ENCODE measurements around the gene SLC20A1.
A peak's percentile ranks its signal among the peaks of the same experiment; 100 is the strongest.
"Not testable (repeated sequence)": the region's sequence is repeated elsewhere in the genome, so short reads cannot be mapped to it uniquely, and the experiment has no call there.

Gene SLC20A1

GRCh38 chr2:112646102-112646719 lies 472 bp downstream of the SLC20A1 start:
- DNase-seq (ENCODE audit: low spot score) = peak; percentile 53

- DNase-seq (ENCODE audit: low spot score) = no peak
Observed at GRCh38 chr2:112646791-112647689, 1.3 kb downstream of the SLC20A1 start.

GRCh38 chr2:112648081-112648480 lies 2.3 kb downstream of the SLC20A1 start:
- DNase-seq (ENCODE audit: low spot score) = no peak

- no peak for DNase-seq (ENCODE audit: low spot score)
Observed at GRCh38 chr2:112656679-112657078, 10.9 kb downstream of the SLC20A1 start.

- DNase-seq (ENCODE audit: low spot score) = no peak
Observed at GRCh38 chr2:112658301-112658700, 12.6 kb downstream of the SLC20A1 start.

GRCh38 chr2:112658839-112659667 lies 13.3 kb downstream of the SLC20A1 start:
- DNase-seq (ENCODE audit: low spot score) = no peak

- DNase-seq (ENCODE audit: low spot score) = no peak
Observed at GRCh38 chr2:112660138-112660537, 14.4 kb downstream of the SLC20A1 start.

GRCh38 chr2:112661656-112662305 lies 16.0 kb downstream of the SLC20A1 start:
- DNase-seq (ENCODE audit: low spot score) = no peak

- DNase-seq (ENCODE audit: low spot score) = no peak
Observed at GRCh38 chr2:112662704-112663103, 17.0 kb downstream of the SLC20A1 start.

- DNase-seq (ENCODE audit: low spot score) = no peak
Observed at GRCh38 chr2:112664689-112665088, 18.9 kb downstream of the SLC20A1 start.

- no peak for DNase-seq (ENCODE audit: low spot score)
Observed at GRCh38 chr2:112665113-112665780, 19.5 kb downstream of the SLC20A1 start.

- no peak for DNase-seq (ENCODE audit: low spot score)
Observed at GRCh38 chr2:112666761-112667122, 21.0 kb downstream of the SLC20A1 start.

GRCh38 chr2:112667540-112667939 lies 21.8 kb downstream of the SLC20A1 start:
- DNase-seq (ENCODE audit: low spot score) = not testable (repeated sequence)

- no peak for DNase-seq (ENCODE audit: low spot score)
Observed at GRCh38 chr2:112669667-112670066, 23.9 kb downstream of the SLC20A1 start.

- DNase-seq (ENCODE audit: low spot score) = no peak
Observed at GRCh38 chr2:112670252-112671022, 24.7 kb downstream of the SLC20A1 start.

- no peak for DNase-seq (ENCODE audit: low spot score)
Observed at GRCh38 chr2:112671801-112672200, 26.1 kb downstream of the SLC20A1 start.

- DNase-seq (ENCODE audit: low spot score) = no peak
Observed at GRCh38 chr2:112673008-112673407, 27.3 kb downstream of the SLC20A1 start.

GRCh38 chr2:112674229-112674628 lies 28.5 kb downstream of the SLC20A1 start:
- DNase-seq (ENCODE audit: low spot score) = no peak

- DNase-seq (ENCODE audit: low spot score) = no peak
Observed at GRCh38 chr2:112679484-112679883, 33.7 kb downstream of the SLC20A1 start.

GRCh38 chr2:112680666-112681101 lies 34.9 kb downstream of the SLC20A1 start:
- DNase-seq (ENCODE audit: low spot score) = no peak

- no peak for DNase-seq (ENCODE audit: low spot score)
Observed at GRCh38 chr2:112682101-112682500, 36.4 kb downstream of the SLC20A1 start.

All from germinal center (tissue), 1 donor.